SJCRH30 (cell line): ENCODE data around the gene LRRC70. TPM values are rescaled to one million over a fixed set of nuclear protein-coding genes. Genes with fewer than 3 reads are reported as not detected.
"Not testable (repeated sequence)": the region's sequence is repeated elsewhere in the genome, so short reads cannot be mapped to it uniquely, and the experiment has no call there.

Experiments used
- DNase-seq, 2 experiments: peaks; one replicate each; pipeline ENCODE4 v3.0.0-alpha.2; 2015 to 2020
- H3K27ac ChIP-seq: fragments of 250-450 bp; sonication (Bioruptor Pico); 2 replicates; pipeline ENCODE4 v1.5.1; 2020; ENCODE audit warnings: mild to moderate bottlenecking, moderate library complexity
- H3K27me3 ChIP-seq: fragments of 250-450 bp; sonication (Bioruptor Pico); 2 replicates; pipeline ENCODE4 v1.5.1; 2020; ENCODE audit warnings: mild to moderate bottlenecking, moderate library complexity
- H3K36me3 ChIP-seq: fragments of 250-450 bp; sonication (Bioruptor Pico); 2 replicates; pipeline ENCODE4 v1.5.1; 2020; ENCODE audit warnings: mild to moderate bottlenecking, moderate library complexity
- H3K4me1 ChIP-seq: fragments of 250-450 bp; sonication (Bioruptor Pico); 2 replicates; pipeline ENCODE4 v1.5.1; 2020; ENCODE audit warnings: mild to moderate bottlenecking, moderate library complexity
- H3K4me3 ChIP-seq: fragments of 250-450 bp; sonication (Bioruptor Pico); 2 replicates; pipeline ENCODE4 v1.5.1; 2020; ENCODE audit warnings: mild to moderate bottlenecking, moderate library complexity
- H3K9me3 ChIP-seq: fragments of 250-450 bp; sonication (Bioruptor Pico); replicated peaks from 2 replicates; pipeline ENCODE4 v1.5.1; 2020; ENCODE audit warnings: mild to moderate bottlenecking, moderate library complexity
- total RNA-seq: library from RNA; depleted of rRNA; stranded (reverse); fragments of >200 nt; shearing (Covaris generic); gene quantifications from 2 replicates; pipeline ENCODE4 v1.2.3, GENCODE V29; 2014

The LRRC70 gene
- total RNA-seq, 1 experiment from 2014 or later = 0.81 TPM

- Histone ChIP-seq H3K9me3 (no peaks in the 10 kb centered on the region), H3K4me1 (no peaks in the 10 kb centered on the region), H3K36me3 (peaks cover 23% of the 10 kb centered on the region), H3K27me3 (no peaks in the 10 kb centered on the region), H3K27ac (no peak overlapping the region), H3K4me3 (no peak overlapping the region)
- DNase-seq = no peak
These were observed 14.5 kb upstream of the LRRC70 start for GRCh38 chr5:62564101-62564500.

GRCh38 chr5:62565740-62566139 is 12.9 kb upstream of the LRRC70 start:
- not testable (repeated sequence) for DNase-seq, H3K9me3 ChIP-seq, H3K27me3 ChIP-seq, H3K27ac ChIP-seq, H3K4me1 ChIP-seq, H3K4me3 ChIP-seq
- peaks cover 17% of the 10 kb centered on the region for H3K36me3 ChIP-seq

- Histone ChIP-seq H3K27ac (no peak overlapping the region), H3K36me3 (peaks cover 12% of the 10 kb centered on the region), H3K4me3 (no peak overlapping the region), H3K4me1 (no peaks in the 10 kb centered on the region), H3K27me3 (no peaks in the 10 kb centered on the region), H3K9me3 (no peaks in the 10 kb centered on the region)
- DNase-seq = no peak
These were observed 10.5 kb upstream of the LRRC70 start for GRCh38 chr5:62568143-62568542.

GRCh38 chr5:62568800-62569432 is 9.7 kb upstream of the LRRC70 start:
- no peak for DNase-seq

GRCh38 chr5:62569470-62569869 is 9.1 kb upstream of the LRRC70 start:
- Histone ChIP-seq H3K4me1 (no peaks in the 10 kb centered on the region), H3K27ac (no peak overlapping the region), H3K4me3 (no peak overlapping the region), H3K27me3 (no peaks in the 10 kb centered on the region), H3K9me3 (no peaks in the 10 kb centered on the region), H3K36me3 (peaks cover 12% of the 10 kb centered on the region)
- DNase-seq = no peak

More at GRCh38 chr5:62568800-62569432, 9.7 kb upstream of the LRRC70 start:
- Histone ChIP-seq H3K36me3 (peaks cover 12% of the 10 kb centered on the region), H3K27ac (no peak overlapping the region), H3K27me3 (no peaks in the 10 kb centered on the region), H3K9me3 (no peaks in the 10 kb centered on the region), H3K4me1 (no peaks in the 10 kb centered on the region), H3K4me3 (no peak overlapping the region)

- Histone ChIP-seq H3K4me1 (no peaks in the 10 kb centered on the region), H3K27ac (no peak overlapping the region), H3K36me3 (peaks cover 2% of the 10 kb centered on the region), H3K4me3 (no peak overlapping the region), H3K27me3 (no peaks in the 10 kb centered on the region), H3K9me3 (no peaks in the 10 kb centered on the region)
- DNase-seq = no peak
These were observed 5.6 kb upstream of the LRRC70 start for GRCh38 chr5:62572918-62573514.

- H3K4me1 ChIP-seq = no peaks in the 10 kb centered on the region
- H3K36me3 ChIP-seq = peaks cover 2% of the 10 kb centered on the region; the same call in 1 of the 2 replicates
- no peak overlapping the region for H3K27ac ChIP-seq
- no peak for DNase-seq
- H3K9me3 ChIP-seq = no peaks in the 10 kb centered on the region
- no peaks in the 10 kb centered on the region for H3K27me3 ChIP-seq
- no peak overlapping the region for H3K4me3 ChIP-seq
These were observed 4.0 kb upstream of the LRRC70 start for GRCh38 chr5:62574599-62574998.

- Histone ChIP-seq H3K4me3 (no peak overlapping the region), H3K9me3 (no peaks in the 10 kb centered on the region), H3K27ac (no peak overlapping the region), H3K27me3 (no peaks in the 10 kb centered on the region), H3K4me1 (no peaks in the 10 kb centered on the region), H3K36me3 (peaks cover 2% of the 10 kb centered on the region; the same call in 1 of the 2 replicates)
- no peak for DNase-seq
These were observed 3.6 kb upstream of the LRRC70 start for GRCh38 chr5:62575066-62575465.

GRCh38 chr5:62575489-62575888 is 3.1 kb upstream of the LRRC70 start:
- H3K27ac ChIP-seq = no peak overlapping the region
- H3K36me3 ChIP-seq = peaks cover 3% of the 10 kb centered on the region
- no peaks in the 10 kb centered on the region for H3K4me1 ChIP-seq
- H3K9me3 ChIP-seq = no peaks in the 10 kb centered on the region
- no peak overlapping the region for H3K4me3 ChIP-seq
- no peaks in the 10 kb centered on the region for H3K27me3 ChIP-seq
- DNase-seq = no peak

GRCh38 chr5:62576570-62577170 is 1.9 kb upstream of the LRRC70 start:
- Histone ChIP-seq H3K36me3 (peaks cover 11% of the 10 kb centered on the region), H3K27me3 (no peaks in the 10 kb centered on the region), H3K4me3 (no peak overlapping the region), H3K9me3 (no peaks in the 10 kb centered on the region), H3K4me1 (no peaks in the 10 kb centered on the region), H3K27ac (no peak overlapping the region)
- no peak for DNase-seq

GRCh38 chr5:62577488-62577887 is 1.1 kb upstream of the LRRC70 start:
- no peak overlapping the region for H3K4me3 ChIP-seq
- H3K27me3 ChIP-seq = no peaks in the 10 kb centered on the region
- no peaks in the 10 kb centered on the region for H3K9me3 ChIP-seq
- no peaks in the 10 kb centered on the region for H3K4me1 ChIP-seq
- no peak for DNase-seq
- no peak overlapping the region for H3K27ac ChIP-seq
- peaks cover 11% of the 10 kb centered on the region for H3K36me3 ChIP-seq

- Histone ChIP-seq H3K4me1 (no peaks in the 10 kb centered on the region), H3K36me3 (peaks cover 11% of the 10 kb centered on the region), H3K4me3 (no peak overlapping the region), H3K27me3 (no peaks in the 10 kb centered on the region), H3K9me3 (no peaks in the 10 kb centered on the region), H3K27ac (no peak overlapping the region)
- no peak for DNase-seq
These were observed 1.1 kb downstream of the LRRC70 start for GRCh38 chr5:62579761-62580160.

GRCh38 chr5:62581836-62582597 is 3.4 kb downstream of the LRRC70 start:
- H3K4me3 ChIP-seq = no peak overlapping the region
- DNase-seq = no peak
- no peak overlapping the region for H3K27ac ChIP-seq
- no peaks in the 10 kb centered on the region for H3K9me3 ChIP-seq
- H3K36me3 ChIP-seq = peaks cover 9% of the 10 kb centered on the region; the same call in 1 of the 2 replicates
- H3K4me1 ChIP-seq = no peaks in the 10 kb centered on the region
- H3K27me3 ChIP-seq = no peaks in the 10 kb centered on the region

- DNase-seq = no peak
- H3K27ac ChIP-seq = no peak overlapping the region
- H3K36me3 ChIP-seq = peaks cover 9% of the 10 kb centered on the region; the same call in 1 of the 2 replicates
- H3K4me3 ChIP-seq = no peak overlapping the region
- H3K9me3 ChIP-seq = no peaks in the 10 kb centered on the region
- H3K27me3 ChIP-seq = no peaks in the 10 kb centered on the region
- H3K4me1 ChIP-seq = no peaks in the 10 kb centered on the region
These were observed 5.8 kb downstream of the LRRC70 start for GRCh38 chr5:62584391-62584790.

- Histone ChIP-seq H3K36me3 (peaks cover 9% of the 10 kb centered on the region; the same call in 1 of the 2 replicates), H3K4me1 (no peaks in the 10 kb centered on the region), H3K9me3 (no peaks in the 10 kb centered on the region), H3K27me3 (no peaks in the 10 kb centered on the region), H3K27ac (no peak overlapping the region), H3K4me3 (no peak overlapping the region)
- no peak for DNase-seq
These were observed 6.7 kb downstream of the LRRC70 start for GRCh38 chr5:62585306-62585705.
